Psoas muscle (tissue), 8 donors: ENCODE results near the gene HEG1. TPM values are rescaled to one million over a fixed set of nuclear protein-coding genes. Genes with fewer than 3 reads are reported as not detected.

Experiments
- ATAC-seq, 4 donors: fragments of 200-7000 bp; cut with Tn5 transposase; one replicate each; pipeline ENCODE4 v1.9.1; 2020; ENCODE audit warnings: moderate library complexity in 3 of 4, mild to moderate bottlenecking in 2 of 4
- DNase-seq, 2 donors: peaks; one replicate each; pipeline ENCODE4 v3.0.0-alpha.2; 2020
- H3K27ac ChIP-seq: fragments of 200-600 bp; one replicate; pipeline ENCODE4 v1.8.0; 2022
- H3K27me3 ChIP-seq, 3 donors: fragments of 200-600 bp in 1 of 3; one replicate each; pipeline versions ENCODE4 v1.6.1 to v1.8.0; 2013 to 2022; ENCODE audit warnings: low read length in 2 of 3, mild to moderate bottlenecking in 2 of 3, moderate library complexity in 1 of 3; ENCODE audit not compliant: insufficient read depth in 3 of 3
- H3K36me3 ChIP-seq, 2 donors: fragments of 200-600 bp in 1 of 2; one replicate each; pipeline versions ENCODE4 v1.6.1 to v1.8.0; 2013 to 2022; ENCODE audit warnings: low read depth in 1 of 2, mild to moderate bottlenecking in 1 of 2, moderate library complexity in 1 of 2; ENCODE audit not compliant: insufficient read depth in 1 of 2
- H3K4me1 ChIP-seq: fragments of 200-600 bp; one replicate; pipeline ENCODE4 v1.8.0; 2022
- H3K4me3 ChIP-seq: fragments of 200-600 bp; one replicate; pipeline ENCODE4 v1.8.0; 2022; ENCODE audit warnings: mild to moderate bottlenecking
- H3K9me3 ChIP-seq: fragments of 200-600 bp; one replicate; pipeline ENCODE4 v1.8.0; 2022
- CTCF ChIP-seq: fragments of 200-600 bp; IDR thresholded peaks from one replicate; pipeline ENCODE4 v1.8.0; 2022; ENCODE audit warnings: antibody characterized with exemption
- WGBS, 3 donors: extraction: QIAGEN DNeasy Blood & Tissue Kit; methylation state at CpG; one replicate each; pipeline versions ENCODE4 v1.1.6 to v1.1.7; 2013; 5-methylcytosine and 5-hydroxymethylcytosine counted together
- intact Hi-C, 2 donors: fragments of 100-400 bp; cut with DNase I; formaldehyde crosslinking; loops; one replicate each; pipeline versions ENCODE4 v1.11.0 to v1.14.2; 2022
- polyA plus RNA-seq, 3 donors: library from polyadenylated mRNA; stranded (reverse); fragments of 200-250 nt; gene quantifications; one replicate each; pipeline ENCODE4 v1.2.3, GENCODE V29; 2013
- total RNA-seq, 4 donors: library from RNA; stranded (reverse); fragmentation: NEBNext Ultra II Directional in 2 of 4; extraction: Animal tissue kit (Norgen Biotek cat#: 25700) in 2 of 4; gene quantifications; one replicate each; pipeline versions ENCODE4 v1.2.1 to v1.2.4, GENCODE V29; 2021 to 2023
- donor health status: healthy with polysubstance abuse.
- donor health status: DM: no; HTN: no; CAD: no; lungs with moderate emphysema.
- donor health status: Bipolar disorder and iron deficiency.
- donor health status: healthy.
- donor health status: DM: yes; HTN: yes; CAD: no.
- donor health status: DM: no; HTN: no; CAD: no.
- donor health status: DM: no; HTN: no; CAD: no.
- donor health status: DM: yes; HTN: yes; CAD: no.

The HEG1 gene
- total and polyA plus RNA-seq, 7 donors: 3.2 to 38.7 (median 11.7) TPM

GRCh38 chr3:124966521-124967445 is 89.0 kb downstream of the HEG1 start:
- H3K4me3 ChIP-seq: no peak overlapping the region
- DNase-seq (no peak), ATAC-seq (peak in 1 of 4 donors; percentile 19)
- peaks cover 3% of the 10 kb centered on the region for H3K4me1 ChIP-seq
- H3K36me3 ChIP-seq: peaks cover 0 to 36% of the 10 kb centered on the region in 2 donors
- H3K27ac ChIP-seq: no peak overlapping the region
- H3K27me3 ChIP-seq: no peaks in the 10 kb centered on the region
- 75 to 86% (median 77%) methylated on average over 7 of the region's 7 CpGs for WGBS, 3 donors
- H3K9me3 ChIP-seq: no peaks in the 10 kb centered on the region
- no peak for TF ChIP-seq CTCF
- intact Hi-C loops: no loop called here

- 83 to 94% (median 87%) methylated on average over 1 of the region's 1 CpG for WGBS, 3 donors
- intact Hi-C loops: no loop called here
- no peak overlapping the region for H3K27ac ChIP-seq
- no peak overlapping the region for H3K4me3 ChIP-seq
- no peak for DNase-seq
- H3K9me3 ChIP-seq: no peaks in the 10 kb centered on the region
- no peak for ATAC-seq
- H3K4me1 ChIP-seq: peaks cover 3% of the 10 kb centered on the region
- peaks cover 0 to 24% of the 10 kb centered on the region in 2 donors for H3K36me3 ChIP-seq
- no peak for TF ChIP-seq CTCF
- H3K27me3 ChIP-seq: no peaks in the 10 kb centered on the region
These were observed 90.4 kb downstream of the HEG1 start for GRCh38 chr3:124965413-124965812.

GRCh38 chr3:124964387-124964786 is 91.4 kb downstream of the HEG1 start:
- intact Hi-C loops: no loop called here
- TF ChIP-seq CTCF: no peak
- H3K36me3 ChIP-seq: peaks cover 0 to 14% of the 10 kb centered on the region in 2 donors
- no peak overlapping the region for H3K4me3 ChIP-seq
- H3K9me3 ChIP-seq: no peaks in the 10 kb centered on the region
- no peak overlapping the region for H3K27ac ChIP-seq
- DNase-seq: no peak
- peaks cover 3% of the 10 kb centered on the region for H3K4me1 ChIP-seq
- 80 to 85% (median 81%) methylated on average over 4 of the region's 4 CpGs for WGBS, 3 donors
- no peaks in the 10 kb centered on the region for H3K27me3 ChIP-seq
- ATAC-seq: no peak

GRCh38 chr3:124963755-124964154 is 92.0 kb downstream of the HEG1 start:
- Histone ChIP-seq H3K36me3 (peaks cover 0 to 7% of the 10 kb centered on the region in 2 donors), H3K27me3 (no peaks in the 10 kb centered on the region), H3K9me3 (no peaks in the 10 kb centered on the region), H3K27ac (no peak overlapping the region), H3K4me3 (no peak overlapping the region), H3K4me1 (peaks cover 3% of the 10 kb centered on the region)
- intact Hi-C loops: no loop called here
- 46 to 54% (median 53%) methylated on average over 3 of the region's 3 CpGs for WGBS, 3 donors
- TF ChIP-seq CTCF: no peak
- ATAC-seq (no peak), DNase-seq (no peak)
